HCT116 (cell line): Measurements from ENCODE around the gene GAB2. TPM values are rescaled to one million over a fixed set of nuclear protein-coding genes. Genes with fewer than 3 reads are reported as not detected.

Experiments
- ATAC-seq: fragments of 200-7000 bp; cut with Tn5 transposase; 2 replicates; pipeline ENCODE4 v1.9.1; 2020; ENCODE audit warnings: mild to moderate bottlenecking, moderate library complexity
- BruUV-seq: library from RNA; stranded (reverse); fragments of 400-500 nt; replicated peaks from 2 replicates; lab custom pipeline; 2021; lab: Mats Ljungman, UMichigan
- CTCF ChIA-PET: fragments of 300-600 bp; sonication (Branson Sonifier 250); formaldehyde crosslinking; loops from one replicate; lab custom pipeline; 2021; ENCODE audit warnings: antibody characterized with exemption; lab: Charles Lee
- POLR2A ChIA-PET: fragments of 300-600, 350-600 bp; sonication (Branson Sonifier 250); formaldehyde crosslinking; loops from one replicate; lab custom pipeline; 2021; ENCODE audit warnings: antibody characterized with exemption; lab: Charles Lee
- RAD21 ChIA-PET, 2 experiments: fragments of 300-600 bp; sonication (Branson Sonifier 250); formaldehyde crosslinking; loops; one replicate each; lab custom pipeline; 2023; ENCODE audit warnings: low total read pairs in 2 of 2; ENCODE audit not compliant: uncharacterized antibody in 2 of 2, unreplicated experiment in 2 of 2, low non-redundant PET in 1 of 2; lab: Charles Lee
- DNase-seq: peaks from one replicate; pipeline ENCODE4 v3.0.0-alpha.2; 2010; ENCODE audit warnings: low read depth, low spot score
- H2AFZ ChIP-seq: fragments of 200-600 bp; shearing (Covaris generic), sonication (generic); 2 replicates; pipeline ENCODE4 v1.6.1; 2017; ENCODE audit warnings: low read depth, mixed run types, mixed read lengths, antibody characterized with exemption, low read length; ENCODE audit not compliant: poor library complexity, severe bottlenecking
- H3K27ac ChIP-seq: 2 replicates; pipeline ENCODE4 v1.5.1; 2012; ENCODE audit warnings: low read depth, low read length
- H3K27me3 ChIP-seq: fragments of 200-600 bp; sonication (generic); 2 replicates; pipeline ENCODE4 v1.6.1; 2016; ENCODE audit warnings: mixed run types, low read length, mixed read lengths; ENCODE audit not compliant: insufficient read depth
- H3K36me3 ChIP-seq, 2 experiments: fragments of 200-500 bp in 1 of 2; fragments of 200-600 bp in 1 of 2; sonication (Bioruptor generic) in 1 of 2; sonication (generic) in 1 of 2; 2 replicates each; pipeline versions ENCODE4 v1.5.1 to v1.6.1; 2014 to 2016; ENCODE audit warnings: low read length in 2 of 2, inconsistent platforms in 1 of 2, mixed read lengths in 1 of 2, mixed run types in 1 of 2; ENCODE audit not compliant: insufficient read depth in 2 of 2, control insufficient read depth in 1 of 2
- H3K4me1 ChIP-seq, 2 experiments: fragments of 200-600 bp in 1 of 2; sonication (generic) in 1 of 2; 2 replicates each; pipeline versions ENCODE4 v1.5.1 to v1.6.1; 2012 to 2017; ENCODE audit warnings: low read length in 2 of 2, inconsistent platforms in 1 of 2, mild to moderate bottlenecking in 1 of 2, mixed read lengths in 1 of 2, mixed run types in 1 of 2, moderate library complexity in 1 of 2; ENCODE audit not compliant: insufficient read depth in 2 of 2, control insufficient read depth in 1 of 2
- H3K4me2 ChIP-seq: fragments of 200-600 bp; sonication (generic); 2 replicates; pipeline ENCODE4 v1.6.1; 2017; ENCODE audit warnings: mixed run types, low read length, mixed read lengths
- H3K4me3 ChIP-seq, 2 experiments: fragments of 200-600 bp in 1 of 2; sonication (generic) in 1 of 2; replicated peaks in 1 of 2; 2 replicates each; pipeline ENCODE4 v1.5.1; 2011 to 2016; ENCODE audit warnings: low read length in 2 of 2, control low read depth in 1 of 2, low read depth in 1 of 2, mild to moderate bottlenecking in 1 of 2, mixed read lengths in 1 of 2, mixed run types in 1 of 2
- H3K79me2 ChIP-seq: fragments of 200-600 bp; sonication (generic); 2 replicates; pipeline ENCODE4 v1.6.1; 2017; ENCODE audit warnings: mild to moderate bottlenecking, mixed run types, low read length, moderate library complexity, mixed read lengths; ENCODE audit not compliant: insufficient read depth
- H3K9ac ChIP-seq: fragments of 200-600 bp; sonication (generic); 2 replicates; pipeline ENCODE4 v1.6.1; 2016; ENCODE audit warnings: low read length, mixed read lengths
- H3K9me2 ChIP-seq: fragments of 200-600 bp; sonication (generic), shearing (Covaris generic); 2 replicates; pipeline ENCODE4 v1.6.1; 2017; ENCODE audit warnings: mixed run types, mild to moderate bottlenecking, moderate library complexity; ENCODE audit not compliant: insufficient read depth
- H3K9me3 ChIP-seq, 2 experiments: fragments of 200-500 bp in 1 of 2; fragments of 200-600 bp in 1 of 2; sonication (Bioruptor generic) in 1 of 2; sonication (generic) in 1 of 2; 2 replicates each; pipeline ENCODE4 v1.6.1; 2014 to 2017; ENCODE audit warnings: low read length in 2 of 2, mixed read lengths in 2 of 2, inconsistent platforms in 1 of 2, low read depth in 1 of 2, mild to moderate bottlenecking in 1 of 2, mixed run types in 1 of 2, moderate library complexity in 1 of 2; ENCODE audit not compliant: control insufficient read depth in 1 of 2, insufficient read depth in 1 of 2
- H4K20me1 ChIP-seq: fragments of 200-600 bp; sonication (generic), shearing (Covaris generic); 2 replicates; pipeline ENCODE4 v1.6.1; 2017; ENCODE audit warnings: mixed run types, mild to moderate bottlenecking, moderate library complexity; ENCODE audit not compliant: insufficient read depth
- ATF3 ChIP-seq: IDR thresholded peaks from 2 replicates; pipeline ENCODE4 v1.6.1; 2012
- EGR1 ChIP-seq: IDR thresholded peaks from 2 replicates; pipeline ENCODE4 v1.6.1; 2012; ENCODE audit warnings: low read depth
- ELF1 ChIP-seq: IDR thresholded peaks from 2 replicates; pipeline ENCODE4 v1.6.1; 2012; ENCODE audit warnings: low read depth, borderline replicate concordance
- POLR2A ChIP-seq: IDR thresholded peaks from 2 replicates; pipeline ENCODE4 v1.7.0; 2011; ENCODE audit warnings: borderline replicate concordance; ENCODE audit not compliant: insufficient read depth, insufficient read length; ENCODE audit errors: extremely low read depth
- YY1 ChIP-seq: IDR thresholded peaks from 2 replicates; pipeline ENCODE4 v1.6.1; 2011; ENCODE audit warnings: low read length, low read depth, moderate library complexity, mild to moderate bottlenecking; ENCODE audit not compliant: insufficient replicate concordance; ENCODE audit errors: extremely low read depth
- ZNF274 ChIP-seq: fragments of 200-500 bp; sonication (Bioruptor generic); IDR thresholded peaks from 2 replicates; pipeline ENCODE4 v1.6.1; 2014; ENCODE audit warnings: mild to moderate bottlenecking, low read depth, low read length, inconsistent platforms
- intact Hi-C: fragments of 100-400 bp; cut with micrococcal nuclease; formaldehyde crosslinking; loops from 2 replicates; pipeline ENCODE4 v1.10.0; 2022
- total RNA-seq: library from RNA; stranded (reverse); gene quantifications from one replicate; pipeline ENCODE4 v1.2.1, GENCODE V29; 2021; ENCODE audit not compliant: unreplicated experiment
- TF ChIP-seq, protein P1 (sequence below): IDR thresholded peaks from 2 replicates; pipeline ENCODE4 v1.6.1; 2011; ENCODE audit warnings: mild to moderate bottlenecking, low read length, moderate library complexity; ENCODE audit not compliant: insufficient replicate concordance; ENCODE audit errors: extremely low read depth
- TF ChIP-seq, protein P2 (sequence below), 3 experiments: fragments of 200-600 bp in 1 of 3; sonication (generic) in 1 of 3; IDR thresholded peaks in 2 of 3; conservative IDR thresholded peaks in 1 of 3; 2 replicates each; pipeline ENCODE4 v1.5.1; 2012 to 2017; ENCODE audit warnings: low read depth in 2 of 3, low read length in 2 of 3, antibody characterized with exemption in 1 of 3, borderline replicate concordance in 1 of 3, control low read depth in 1 of 3, mild to moderate bottlenecking in 1 of 3, mixed read lengths in 1 of 3, mixed run types in 1 of 3, moderate library complexity in 1 of 3; ENCODE audit not compliant: insufficient read depth in 1 of 3

Gene GAB2
- total RNA-seq, 1 experiment from 2014 or later = 1.9 TPM

GRCh38 chr11:78450866-78451265 is 33.2 kb upstream of the GAB2 start:
- no peak overlapping the region for H3K4me2 ChIP-seq
- H3K9ac ChIP-seq = no peak overlapping the region
- no peaks in the 10 kb centered on the region for H3K9me2 ChIP-seq
- no peaks in the 10 kb centered on the region for H3K9me3 ChIP-seq
- DNase-seq (no peak), ATAC-seq (no peak)
- TF ChIP-seq, protein P1, sequence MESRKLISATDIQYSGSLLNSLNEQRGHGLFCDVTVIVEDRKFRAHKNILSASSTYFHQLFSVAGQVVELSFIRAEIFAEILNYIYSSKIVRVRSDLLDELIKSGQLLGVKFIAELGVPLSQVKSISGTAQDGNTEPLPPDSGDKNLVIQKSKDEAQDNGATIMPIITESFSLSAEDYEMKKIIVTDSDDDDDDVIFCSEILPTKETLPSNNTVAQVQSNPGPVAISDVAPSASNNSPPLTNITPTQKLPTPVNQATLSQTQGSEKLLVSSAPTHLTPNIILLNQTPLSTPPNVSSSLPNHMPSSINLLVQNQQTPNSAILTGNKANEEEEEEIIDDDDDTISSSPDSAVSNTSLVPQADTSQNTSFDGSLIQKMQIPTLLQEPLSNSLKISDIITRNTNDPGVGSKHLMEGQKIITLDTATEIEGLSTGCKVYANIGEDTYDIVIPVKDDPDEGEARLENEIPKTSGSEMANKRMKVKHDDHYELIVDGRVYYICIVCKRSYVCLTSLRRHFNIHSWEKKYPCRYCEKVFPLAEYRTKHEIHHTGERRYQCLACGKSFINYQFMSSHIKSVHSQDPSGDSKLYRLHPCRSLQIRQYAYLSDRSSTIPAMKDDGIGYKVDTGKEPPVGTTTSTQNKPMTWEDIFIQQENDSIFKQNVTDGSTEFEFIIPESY = no peak
- TF ChIP-seq, protein P2, sequence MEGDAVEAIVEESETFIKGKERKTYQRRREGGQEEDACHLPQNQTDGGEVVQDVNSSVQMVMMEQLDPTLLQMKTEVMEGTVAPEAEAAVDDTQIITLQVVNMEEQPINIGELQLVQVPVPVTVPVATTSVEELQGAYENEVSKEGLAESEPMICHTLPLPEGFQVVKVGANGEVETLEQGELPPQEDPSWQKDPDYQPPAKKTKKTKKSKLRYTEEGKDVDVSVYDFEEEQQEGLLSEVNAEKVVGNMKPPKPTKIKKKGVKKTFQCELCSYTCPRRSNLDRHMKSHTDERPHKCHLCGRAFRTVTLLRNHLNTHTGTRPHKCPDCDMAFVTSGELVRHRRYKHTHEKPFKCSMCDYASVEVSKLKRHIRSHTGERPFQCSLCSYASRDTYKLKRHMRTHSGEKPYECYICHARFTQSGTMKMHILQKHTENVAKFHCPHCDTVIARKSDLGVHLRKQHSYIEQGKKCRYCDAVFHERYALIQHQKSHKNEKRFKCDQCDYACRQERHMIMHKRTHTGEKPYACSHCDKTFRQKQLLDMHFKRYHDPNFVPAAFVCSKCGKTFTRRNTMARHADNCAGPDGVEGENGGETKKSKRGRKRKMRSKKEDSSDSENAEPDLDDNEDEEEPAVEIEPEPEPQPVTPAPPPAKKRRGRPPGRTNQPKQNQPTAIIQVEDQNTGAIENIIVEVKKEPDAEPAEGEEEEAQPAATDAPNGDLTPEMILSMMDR (IDR thresholded peaks at IDR 0.05 in 2 of 3, conservative IDR thresholded peaks at IDR 0.05 in 1 of 3; ENCODE audit: borderline replicate concordance in 1 of 3, insufficient read depth in 1 of 3, low read depth in 2 of 3, low read length in 2 of 3) = no peak
- TF ChIP-seq, all 23 proteins: peak for 0
- intact Hi-C loops = no loop called here
- no peaks in the 10 kb centered on the region for H3K27me3 ChIP-seq
- ChIA-PET CTCF (no interaction called here), POLR2A (no interaction called here), RAD21 (no interaction called here)
- BruUV-seq = no TSS peak
- no peaks in the 10 kb centered on the region for H3K4me1 ChIP-seq
- H3K27ac ChIP-seq = no peak overlapping the region
- no peaks in the 10 kb centered on the region for H4K20me1 ChIP-seq
- H3K36me3 ChIP-seq = no peaks in the 10 kb centered on the region
- H3K4me3 ChIP-seq = no peak overlapping the region
- H3K79me2 ChIP-seq = no peaks in the 10 kb centered on the region
- no peak overlapping the region for H2AFZ ChIP-seq

DNA sequence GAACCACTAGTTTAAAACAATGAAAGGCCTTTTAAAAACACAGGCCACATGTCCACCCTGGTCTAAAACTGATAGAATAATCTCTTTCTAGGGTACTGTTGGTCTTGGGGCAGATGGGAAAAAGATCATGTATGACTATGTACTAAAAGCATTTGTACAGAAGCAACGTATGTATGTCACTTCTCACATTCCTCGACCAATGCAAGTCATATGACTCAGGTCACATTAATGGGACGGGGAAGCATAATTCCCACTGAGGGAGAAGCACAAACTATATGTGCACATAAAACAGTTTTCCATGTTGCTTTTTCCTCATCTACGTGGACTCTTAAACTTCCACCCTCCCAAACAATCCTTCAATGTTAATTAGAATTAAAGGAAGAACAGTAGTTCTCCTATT is 32.2 kb upstream of the GAB2 start:
- Histone ChIP-seq H3K4me1 (no peaks in the 10 kb centered on the region), H4K20me1 (no peaks in the 10 kb centered on the region), H3K79me2 (no peaks in the 10 kb centered on the region), H3K9me2 (no peaks in the 10 kb centered on the region), H2AFZ (no peak overlapping the region), H3K27ac (no peak overlapping the region), H3K4me3 (no peak overlapping the region), H3K4me2 (no peak overlapping the region), H3K9ac (no peak overlapping the region), H3K27me3 (no peaks in the 10 kb centered on the region), H3K9me3 (no peaks in the 10 kb centered on the region), H3K36me3 (no peaks in the 10 kb centered on the region)
- ChIA-PET RAD21 (no interaction called here), CTCF (no interaction called here), POLR2A (no interaction called here)
- intact Hi-C loops = no loop called here
- ATAC-seq = no peak
- no peak for DNase-seq
- no TSS peak for BruUV-seq
- no peak for TF ChIP-seq POLR2A
- TF ChIP-seq, protein P2 (IDR thresholded peaks at IDR 0.05 in 2 of 3, conservative IDR thresholded peaks at IDR 0.05 in 1 of 3; ENCODE audit: borderline replicate concordance in 1 of 3, insufficient read depth in 1 of 3, low read depth in 2 of 3, low read length in 2 of 3) = no peak
- TF ChIP-seq ZNF274 = no peak
- TF ChIP-seq ATF3 = no peak
- TF ChIP-seq YY1 = no peak
- TF ChIP-seq EGR1 = no peak
- TF ChIP-seq ELF1 = no peak
